A673 (cell line): Measurements from ENCODE around the gene ST8SIA1. TPM values are rescaled to one million over a fixed set of nuclear protein-coding genes. Genes with fewer than 3 reads are reported as not detected.

Experiments used
- BruUV-seq: library from RNA; stranded (reverse); fragments of 400-500 nt; replicated peaks from 2 replicates; lab custom pipeline; 2021; lab: Mats Ljungman, UMichigan
- CTCF ChIA-PET: fragments of 300-600 bp; sonication (Branson Sonifier 250); formaldehyde crosslinking; loops from one replicate; lab custom pipeline; 2022; ENCODE audit warnings: antibody characterized with exemption; lab: Charles Lee
- POLR2A ChIA-PET: fragments of 300-600 bp; sonication (Branson Sonifier 250); formaldehyde crosslinking; loops from one replicate; lab custom pipeline; 2022; ENCODE audit warnings: antibody characterized with exemption; ENCODE audit not compliant: low non-redundant PET; lab: Charles Lee
- DNase-seq: peaks from one replicate; pipeline ENCODE4 v3.0.0-alpha.2; 2015; ENCODE audit warnings: low spot score
- H3K27ac ChIP-seq: fragments of 200-600 bp; sonication (generic); 2 replicates; pipeline ENCODE4 v1.5.1; 2016; ENCODE audit warnings: mixed run types, low read depth, mild to moderate bottlenecking, mixed read lengths, antibody characterized with exemption, low read length; ENCODE audit not compliant: poor library complexity, severe bottlenecking
- H3K27me3 ChIP-seq: fragments of 200-600 bp; sonication (generic); replicated peaks from 2 replicates; pipeline ENCODE4 v1.6.1; 2017; ENCODE audit warnings: mixed run types, low read depth, mild to moderate bottlenecking, mixed read lengths, antibody characterized with exemption, low read length; ENCODE audit not compliant: insufficient read depth, poor library complexity
- H3K36me3 ChIP-seq: fragments of 200-600 bp; sonication (generic); 2 replicates; pipeline ENCODE4 v1.6.1; 2016; ENCODE audit warnings: mixed run types, mild to moderate bottlenecking, mixed read lengths, antibody characterized with exemption, low read length; ENCODE audit not compliant: insufficient read depth, poor library complexity, severe bottlenecking
- H3K4me1 ChIP-seq: fragments of 200-600 bp; sonication (generic); 2 replicates; pipeline ENCODE4 v1.6.1; 2017; ENCODE audit warnings: mixed run types, mild to moderate bottlenecking, mixed read lengths, antibody characterized with exemption, low read length; ENCODE audit not compliant: insufficient read depth, poor library complexity, severe bottlenecking
- H3K4me3 ChIP-seq: fragments of 200-600 bp; sonication (generic); 2 replicates; pipeline ENCODE4 v1.5.1; 2016; ENCODE audit warnings: low read depth, mixed run types, mild to moderate bottlenecking, mixed read lengths, low read length; ENCODE audit not compliant: poor library complexity, severe bottlenecking
- H3K9me3 ChIP-seq: fragments of 200-600 bp; sonication (generic); 2 replicates; pipeline ENCODE4 v1.6.1; 2016; ENCODE audit warnings: mixed run types, low read depth, mild to moderate bottlenecking, mixed read lengths, antibody characterized with exemption, low read length; ENCODE audit not compliant: poor library complexity, severe bottlenecking
- EZH2 ChIP-seq: fragments of 200-600 bp; sonication (generic); IDR thresholded peaks from 2 replicates; pipeline ENCODE4 v1.6.1; 2017; ENCODE audit warnings: borderline replicate concordance, low read depth, mild to moderate bottlenecking, mixed read lengths, antibody characterized with exemption, low read length; ENCODE audit not compliant: poor library complexity, severe bottlenecking
- intact Hi-C: fragments of 100-400 bp; cut with micrococcal nuclease; formaldehyde crosslinking; loops from one replicate; pipeline ENCODE4 v1.10.0; 2022; ENCODE audit not compliant: unreplicated experiment
- total RNA-seq: library from RNA; stranded (reverse); gene quantifications from 2 replicates; pipeline ENCODE4 v1.2.3, GENCODE V29; 2021
- TF ChIP-seq, protein P1 (sequence below): fragments of 300-800, 200-600 bp; sonication (generic); conservative IDR thresholded peaks from 2 replicates; pipeline ENCODE4 v1.5.1; 2017; ENCODE audit warnings: low read depth, mild to moderate bottlenecking, antibody characterized with exemption, low read length, moderate library complexity, mixed read lengths

The ST8SIA1 gene
- total RNA-seq, 1 experiment from 2014 or later: 0.28 TPM

DNA sequence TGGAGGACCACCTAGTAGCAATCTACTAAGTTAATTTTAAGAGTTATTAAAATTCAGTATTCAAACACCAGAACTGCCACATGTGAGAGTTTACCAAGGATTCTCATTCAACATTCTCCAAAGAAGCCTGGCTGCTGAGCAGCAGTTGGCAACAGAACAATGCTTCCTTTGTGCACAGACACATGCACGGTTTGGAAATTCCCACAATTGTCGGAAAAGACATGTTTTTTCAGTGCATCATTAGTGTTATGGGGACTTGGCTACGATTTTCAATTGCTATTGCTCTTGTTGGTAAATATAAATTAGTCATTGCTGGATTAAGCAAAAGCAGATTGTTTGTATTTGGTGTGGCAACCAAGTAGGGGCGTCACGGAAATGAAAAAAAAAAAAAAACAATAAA lies 22.2 kb downstream of the ST8SIA1 start:
- ChIA-PET POLR2A (no interaction called here), CTCF (no interaction called here)
- Histone ChIP-seq H3K36me3 (no peaks in the 10 kb centered on the region), H3K4me1 (no peaks in the 10 kb centered on the region), H3K27ac (no peak overlapping the region), H3K27me3 (no peaks in the 10 kb centered on the region), H3K9me3 (no peaks in the 10 kb centered on the region), H3K4me3 (no peak overlapping the region)
- intact Hi-C loops: no loop called here
- TF ChIP-seq, protein P1, sequence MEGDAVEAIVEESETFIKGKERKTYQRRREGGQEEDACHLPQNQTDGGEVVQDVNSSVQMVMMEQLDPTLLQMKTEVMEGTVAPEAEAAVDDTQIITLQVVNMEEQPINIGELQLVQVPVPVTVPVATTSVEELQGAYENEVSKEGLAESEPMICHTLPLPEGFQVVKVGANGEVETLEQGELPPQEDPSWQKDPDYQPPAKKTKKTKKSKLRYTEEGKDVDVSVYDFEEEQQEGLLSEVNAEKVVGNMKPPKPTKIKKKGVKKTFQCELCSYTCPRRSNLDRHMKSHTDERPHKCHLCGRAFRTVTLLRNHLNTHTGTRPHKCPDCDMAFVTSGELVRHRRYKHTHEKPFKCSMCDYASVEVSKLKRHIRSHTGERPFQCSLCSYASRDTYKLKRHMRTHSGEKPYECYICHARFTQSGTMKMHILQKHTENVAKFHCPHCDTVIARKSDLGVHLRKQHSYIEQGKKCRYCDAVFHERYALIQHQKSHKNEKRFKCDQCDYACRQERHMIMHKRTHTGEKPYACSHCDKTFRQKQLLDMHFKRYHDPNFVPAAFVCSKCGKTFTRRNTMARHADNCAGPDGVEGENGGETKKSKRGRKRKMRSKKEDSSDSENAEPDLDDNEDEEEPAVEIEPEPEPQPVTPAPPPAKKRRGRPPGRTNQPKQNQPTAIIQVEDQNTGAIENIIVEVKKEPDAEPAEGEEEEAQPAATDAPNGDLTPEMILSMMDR: no peak
- no peak for TF ChIP-seq EZH2
- no peak for DNase-seq
- no TSS peak for BruUV-seq

GRCh38 chr12:22310709-22311108 lies 23.8 kb downstream of the ST8SIA1 start:
- Histone ChIP-seq H3K27ac (no peak overlapping the region), H3K9me3 (no peaks in the 10 kb centered on the region), H3K4me3 (no peak overlapping the region), H3K4me1 (no peaks in the 10 kb centered on the region), H3K36me3 (no peaks in the 10 kb centered on the region), H3K27me3 (no peaks in the 10 kb centered on the region)
- DNase-seq: no peak
- CTCF ChIA-PET: no interaction called here
- POLR2A ChIA-PET: no interaction called here
- TF ChIP-seq, protein P1: no peak
- TF ChIP-seq EZH2: no peak
- BruUV-seq: no TSS peak
- intact Hi-C loops: no loop called here

DNA sequence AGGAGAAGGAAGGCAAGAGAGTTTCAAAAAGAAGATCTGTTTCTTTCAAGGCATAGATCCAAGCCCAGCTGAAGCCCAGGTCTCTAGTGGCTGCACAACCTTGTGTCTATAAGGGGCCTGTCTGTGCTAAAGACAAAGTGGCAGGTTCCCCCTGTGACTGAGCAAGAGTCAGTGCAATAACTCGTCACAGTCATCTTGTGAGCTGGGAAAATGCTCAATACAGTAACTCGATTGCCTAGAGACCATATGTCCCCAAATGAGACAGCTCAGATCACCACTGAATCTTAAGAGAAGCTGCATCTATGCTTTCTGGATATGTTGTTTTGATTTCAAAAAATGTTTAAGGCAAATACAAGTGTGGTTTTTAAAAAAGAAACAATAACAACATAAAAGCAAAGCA lies 24.2 kb downstream of the ST8SIA1 start:
- intact Hi-C loops: no loop called here
- no peak for DNase-seq
- H3K4me3 ChIP-seq: no peak overlapping the region
- H3K9me3 ChIP-seq: no peaks in the 10 kb centered on the region
- no peaks in the 10 kb centered on the region for H3K4me1 ChIP-seq
- ChIA-PET CTCF (no interaction called here), POLR2A (no interaction called here)
- BruUV-seq: no TSS peak
- TF ChIP-seq EZH2: no peak
- TF ChIP-seq, protein P1: no peak
- H3K36me3 ChIP-seq: no peaks in the 10 kb centered on the region
- H3K27me3 ChIP-seq: no peaks in the 10 kb centered on the region
- H3K27ac ChIP-seq: no peak overlapping the region
